NK-92 (cell line): ENCODE data around the gene FASTKD3.
A peak's percentile ranks its signal among the peaks of the same experiment; 100 is the strongest.
"Not testable (repeated sequence)": the region's sequence is repeated elsewhere in the genome, so short reads cannot be mapped to it uniquely, and the experiment has no call there.

Experiments used
- DNase-seq: peaks from one replicate; lab custom pipeline; 2025; ENCODE audit not compliant: unreplicated experiment; lab: John Stamatoyannopoulos, UW

Gene FASTKD3, protein sequence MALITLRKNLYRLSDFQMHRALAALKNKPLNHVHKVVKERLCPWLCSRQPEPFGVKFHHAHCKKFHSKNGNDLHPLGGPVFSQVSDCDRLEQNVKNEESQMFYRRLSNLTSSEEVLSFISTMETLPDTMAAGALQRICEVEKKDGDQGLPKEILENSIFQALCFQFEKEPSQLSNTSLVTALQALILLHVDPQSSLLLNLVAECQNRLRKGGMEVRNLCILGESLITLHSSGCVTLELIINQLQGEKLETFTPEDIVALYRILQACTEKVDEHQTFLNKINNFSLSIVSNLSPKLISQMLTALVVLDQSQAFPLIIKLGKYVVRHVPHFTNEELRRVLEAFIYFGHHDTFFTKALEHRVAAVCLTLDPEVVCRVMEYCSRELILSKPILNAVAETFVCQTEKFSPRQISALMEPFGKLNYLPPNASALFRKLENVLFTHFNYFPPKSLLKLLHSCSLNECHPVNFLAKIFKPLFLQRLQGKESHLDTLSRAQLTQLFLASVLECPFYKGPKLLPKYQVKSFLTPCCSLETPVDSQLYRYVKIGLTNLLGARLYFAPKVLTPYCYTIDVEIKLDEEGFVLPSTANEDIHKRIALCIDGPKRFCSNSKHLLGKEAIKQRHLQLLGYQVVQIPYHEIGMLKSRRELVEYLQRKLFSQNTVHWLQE

DNA sequence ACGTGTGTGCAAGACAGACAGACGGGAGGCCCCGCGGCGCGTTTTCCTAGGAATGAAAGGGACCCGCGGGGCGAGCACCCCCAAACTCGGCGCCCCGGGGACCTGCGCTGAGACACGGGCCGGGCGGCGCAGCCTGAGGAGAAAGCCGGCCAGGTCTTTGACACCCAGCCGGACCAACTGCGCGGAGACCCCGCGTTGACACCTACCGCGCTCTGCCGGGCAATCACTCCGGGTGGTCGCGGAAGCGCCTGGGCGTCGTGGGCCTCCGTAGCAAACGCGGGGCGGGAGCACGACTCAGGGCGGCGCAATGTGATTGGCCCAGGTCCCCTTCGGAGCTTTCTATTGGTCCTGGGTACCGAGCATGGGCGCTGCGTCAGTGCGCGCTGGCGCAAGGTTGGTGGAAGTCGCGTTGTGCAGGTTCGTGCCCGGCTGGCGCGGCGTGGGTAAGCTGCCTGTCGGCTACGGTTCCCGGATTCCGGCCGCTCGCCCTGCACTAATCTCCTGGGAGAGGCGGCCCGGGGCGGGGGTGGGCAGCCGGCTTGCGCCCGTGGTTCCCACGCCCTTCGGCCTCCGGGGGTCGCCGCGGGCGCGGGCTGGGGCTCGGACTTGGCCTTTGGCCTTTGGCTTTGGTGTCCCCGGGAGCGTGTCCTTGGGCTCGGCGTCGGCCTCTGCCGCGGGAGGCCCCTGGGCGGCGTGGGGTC is at the start of gene FASTKD3, which contains the start of gene MTRR:
FASTKD3 (minus strand) TSS at position 259 of the 701 bp plus-strand sequence. CDS start 948 bp downstream, outside the sequence.
MTRR (plus strand) TSS at position 376 of the 701 bp plus-strand sequence. CDS start 1,647 bp downstream, outside the sequence.
- DNase-seq = peak; percentile 36

DNA sequence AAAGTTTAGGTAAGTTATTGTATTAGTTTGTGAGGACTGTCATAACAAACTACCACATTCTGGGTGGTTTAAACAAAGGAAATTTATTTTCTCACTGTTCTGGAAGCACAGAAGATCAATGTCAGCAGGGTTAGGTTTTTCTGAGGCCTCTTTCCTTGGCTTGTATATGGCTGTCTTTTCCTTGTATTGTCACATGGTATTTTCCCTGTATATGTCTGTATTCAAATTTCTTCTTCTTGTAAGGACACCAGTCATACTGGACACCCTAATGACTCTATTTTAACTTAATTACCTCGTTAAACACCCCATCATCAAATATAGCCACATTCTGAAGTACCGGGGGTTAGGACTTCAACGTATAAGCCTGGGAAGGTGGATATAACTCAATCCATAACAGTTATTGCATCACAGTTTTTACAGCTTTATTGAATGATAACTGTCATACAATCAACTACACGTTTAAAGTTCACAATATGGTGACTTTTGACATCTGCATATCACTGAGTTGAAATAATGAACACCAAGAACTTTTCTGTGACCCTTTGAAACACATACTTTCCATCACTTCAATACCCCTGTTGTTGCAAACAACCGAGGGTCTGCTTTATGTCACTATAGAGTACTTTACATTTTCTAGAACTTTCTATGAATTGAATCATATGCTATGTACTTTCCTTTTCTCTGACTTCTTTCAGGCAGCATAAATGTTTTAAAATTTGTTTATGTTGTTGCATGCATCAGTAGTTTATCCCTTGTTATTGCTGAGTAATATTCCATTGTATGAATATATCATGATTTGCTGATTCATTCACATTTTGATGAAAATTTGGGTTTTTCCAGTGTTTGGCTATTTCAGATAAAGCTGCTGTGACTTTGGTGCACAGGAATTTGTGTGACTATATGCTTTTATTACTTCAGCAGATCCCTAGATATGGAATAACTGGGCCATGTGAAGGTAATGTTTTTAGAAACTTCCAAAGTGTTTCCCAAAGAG is 48.6 kb upstream of the FASTKD3 start:
- no peak for DNase-seq

DNA sequence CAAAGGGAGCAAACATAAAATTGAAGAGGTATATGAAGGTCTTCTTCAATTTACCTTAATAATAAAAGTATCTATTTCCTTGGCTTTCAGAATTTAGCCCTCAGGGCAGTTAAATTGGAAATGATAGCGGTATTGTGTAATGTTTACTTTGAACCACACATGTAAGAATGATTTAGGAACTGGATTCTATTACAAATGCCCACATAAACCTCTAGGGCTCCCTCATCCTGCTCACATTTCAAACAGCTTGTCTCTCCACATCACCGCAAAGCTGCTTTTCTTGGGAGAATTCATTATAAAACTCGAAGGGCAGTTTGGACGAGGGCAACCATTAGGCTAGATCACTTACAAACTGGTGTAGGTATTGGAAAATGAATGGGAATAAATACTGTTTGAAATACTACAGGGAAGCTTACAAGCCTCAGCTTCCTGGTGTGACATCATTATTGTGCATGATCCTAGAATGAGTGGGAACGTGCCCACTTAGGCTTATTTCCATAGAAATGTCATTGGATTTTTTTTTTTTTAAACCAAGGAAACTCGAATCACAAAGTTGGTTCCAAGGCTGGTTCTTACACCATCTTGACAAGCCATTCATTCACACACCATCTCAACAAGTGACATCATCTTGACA is 47.5 kb upstream of the FASTKD3 start:
- no peak for DNase-seq

DNA sequence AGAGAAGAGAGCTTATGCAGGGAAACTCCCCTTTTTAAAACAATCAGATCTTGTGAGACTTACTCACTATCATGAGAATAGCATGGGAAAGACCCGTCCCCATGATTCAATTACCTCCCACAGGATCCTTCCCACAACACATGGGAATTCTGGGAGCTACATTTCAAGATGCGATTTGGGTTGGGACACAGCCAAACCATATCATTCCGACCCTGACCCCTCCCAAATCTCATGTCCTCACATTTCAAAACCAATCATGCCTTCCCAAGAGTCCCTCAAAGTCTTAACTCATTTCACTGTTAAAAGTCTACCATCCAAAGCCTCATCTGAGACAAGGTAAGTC is 42.6 kb upstream of the FASTKD3 start:
- not testable (repeated sequence) for DNase-seq

DNA sequence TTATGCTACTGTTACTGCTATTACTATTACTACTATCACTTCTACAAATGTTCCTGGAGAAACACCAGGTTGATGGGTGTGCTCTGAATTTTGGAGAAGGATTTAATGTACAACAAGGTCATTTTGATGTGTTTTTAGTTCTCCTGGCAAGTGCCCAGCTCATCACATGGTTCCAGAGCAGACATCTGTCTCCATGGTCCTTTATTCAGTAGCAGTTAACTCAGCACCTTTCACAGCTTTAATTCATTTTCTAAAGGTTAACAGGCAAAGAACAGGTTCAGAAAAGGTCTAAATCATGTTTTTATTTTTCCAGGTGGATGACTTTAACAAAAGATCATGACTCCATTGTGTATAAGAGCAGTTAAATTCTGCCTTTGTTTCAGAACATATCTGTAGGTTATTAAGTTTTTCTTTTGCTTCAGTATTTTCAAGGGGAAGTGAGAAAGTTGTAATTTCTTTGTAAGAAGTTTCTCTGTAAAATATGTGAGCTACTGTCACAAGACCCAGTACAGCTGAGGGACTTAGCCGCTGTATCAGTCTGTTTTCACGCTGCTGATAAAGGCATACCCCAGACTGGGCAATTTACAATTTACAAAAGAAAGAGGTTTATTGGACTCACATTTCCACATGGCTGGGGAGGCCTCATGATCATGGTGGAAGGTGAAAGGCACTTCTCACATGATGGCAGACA is 42.1 kb upstream of the FASTKD3 start:
- no peak for DNase-seq

DNA sequence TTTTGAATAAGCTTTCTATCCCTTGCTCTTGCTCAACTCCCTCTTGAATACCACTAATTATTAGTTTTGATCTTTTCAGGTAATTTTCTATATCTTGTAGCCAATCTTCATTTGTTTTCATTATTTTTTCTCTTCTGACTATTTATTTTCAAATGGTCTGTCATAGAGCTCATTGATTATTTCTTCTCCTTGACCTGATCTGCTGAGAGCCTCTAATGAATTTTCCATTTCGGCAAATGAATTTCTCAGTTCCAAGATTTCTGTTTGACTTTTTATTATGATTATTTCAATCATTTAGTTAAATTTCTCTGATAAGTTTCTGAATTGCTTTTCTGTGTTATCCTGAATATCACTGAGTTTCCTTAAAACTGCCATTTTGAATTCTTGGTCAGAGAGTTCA is 39.5 kb upstream of the FASTKD3 start:
- DNase-seq = no peak

DNA sequence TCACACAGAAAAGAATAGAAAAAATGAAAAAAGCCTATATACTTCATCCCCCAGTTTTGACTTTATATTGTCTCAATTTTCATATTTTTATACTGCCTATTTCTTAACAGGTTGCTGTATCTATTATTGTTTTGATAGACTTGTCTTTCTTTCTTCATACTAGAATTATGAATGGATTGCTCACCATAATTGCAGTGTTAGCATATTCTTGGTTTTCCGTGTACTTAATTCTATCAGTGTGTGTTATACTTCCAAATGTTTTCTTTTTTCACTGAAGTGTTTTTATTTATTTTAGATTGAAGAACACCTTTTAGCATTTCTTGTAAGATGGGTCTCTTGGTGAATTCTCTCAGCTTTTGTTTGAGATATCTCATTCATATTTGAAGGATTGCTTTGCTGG is 38.8 kb upstream of the FASTKD3 start:
- no peak for DNase-seq

DNA sequence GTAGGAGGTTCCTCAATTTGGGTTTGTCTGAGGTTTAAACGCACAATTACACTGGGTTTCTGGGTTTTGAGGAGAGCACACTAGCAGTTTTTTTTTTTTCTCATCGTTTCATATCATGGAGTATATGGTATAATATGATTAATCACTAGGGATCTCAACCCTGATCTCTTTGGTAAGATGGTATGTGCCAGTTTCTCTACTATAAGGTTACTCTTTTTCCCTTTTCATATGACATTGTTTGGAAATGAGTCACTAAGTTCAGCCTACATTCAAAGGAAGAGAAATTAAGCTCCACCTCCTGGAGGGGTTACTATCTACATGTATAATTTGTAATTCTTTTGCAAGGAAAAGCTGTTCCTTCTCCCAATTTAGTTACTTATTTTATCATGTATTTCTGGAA is 35.3 kb upstream of the FASTKD3 start:
- no peak for DNase-seq

DNA sequence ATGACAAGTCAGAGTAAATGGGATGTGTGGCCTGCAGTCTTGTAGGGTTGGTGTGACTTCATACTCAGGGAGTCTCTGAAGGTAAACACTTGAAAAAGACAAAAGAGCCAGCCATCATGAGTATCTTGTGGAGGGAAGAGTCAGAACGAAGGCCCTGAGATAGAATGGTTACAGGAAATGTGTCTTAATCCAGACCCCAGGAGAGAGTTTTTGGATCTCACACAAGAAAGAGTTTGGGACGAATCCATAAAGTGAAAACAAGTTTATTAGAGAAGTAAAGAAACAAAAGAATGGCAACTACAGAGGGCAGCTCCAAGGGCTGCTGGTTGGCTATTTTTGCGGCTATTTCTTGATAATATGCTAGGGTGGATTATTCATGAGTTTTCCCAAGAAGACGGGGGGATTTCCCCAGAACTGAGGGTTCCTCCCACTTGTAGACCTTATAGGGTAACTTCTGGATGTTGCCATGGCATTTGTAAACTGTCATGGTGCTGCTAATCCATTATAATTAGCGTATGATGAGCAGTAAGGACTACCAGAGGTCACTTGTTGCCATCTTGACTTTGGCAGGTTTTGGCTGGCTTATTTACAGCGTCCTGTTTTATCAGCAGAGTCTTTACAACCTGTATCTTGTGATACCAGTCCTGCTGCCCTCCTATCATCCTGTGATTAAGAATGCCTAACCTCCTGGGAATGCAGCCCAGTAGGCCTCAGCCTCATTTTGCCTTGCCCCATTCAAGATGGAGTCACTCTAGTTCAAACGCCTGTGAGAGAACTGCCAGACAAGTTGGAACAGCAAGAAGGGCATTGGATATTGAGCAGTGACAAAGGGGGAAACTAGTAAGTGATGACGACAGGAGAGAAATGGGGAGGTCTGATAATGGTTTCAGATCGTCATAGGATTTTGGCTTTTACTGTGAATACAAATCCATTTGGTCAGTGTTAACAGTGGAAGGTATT is 34.1 kb upstream of the FASTKD3 start:
- DNase-seq = no peak

DNA sequence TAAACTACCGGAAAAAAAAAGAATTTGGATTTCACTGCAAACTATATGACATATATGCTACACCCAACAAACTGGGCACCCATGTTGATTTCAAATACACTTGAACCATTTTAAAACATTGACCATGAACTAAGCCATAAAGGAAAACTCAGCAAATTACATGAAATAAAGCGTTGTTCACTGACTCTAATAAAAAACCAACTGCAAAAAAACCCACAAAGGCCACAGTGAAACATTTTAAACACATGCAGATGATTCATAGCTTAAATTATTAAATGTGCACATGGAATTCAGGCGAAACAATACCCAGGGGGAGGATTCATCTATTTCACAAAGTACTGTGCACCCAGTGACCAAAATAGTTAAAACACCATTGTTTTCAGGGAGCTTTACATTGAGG is 33.4 kb upstream of the FASTKD3 start:
- no peak for DNase-seq

DNA sequence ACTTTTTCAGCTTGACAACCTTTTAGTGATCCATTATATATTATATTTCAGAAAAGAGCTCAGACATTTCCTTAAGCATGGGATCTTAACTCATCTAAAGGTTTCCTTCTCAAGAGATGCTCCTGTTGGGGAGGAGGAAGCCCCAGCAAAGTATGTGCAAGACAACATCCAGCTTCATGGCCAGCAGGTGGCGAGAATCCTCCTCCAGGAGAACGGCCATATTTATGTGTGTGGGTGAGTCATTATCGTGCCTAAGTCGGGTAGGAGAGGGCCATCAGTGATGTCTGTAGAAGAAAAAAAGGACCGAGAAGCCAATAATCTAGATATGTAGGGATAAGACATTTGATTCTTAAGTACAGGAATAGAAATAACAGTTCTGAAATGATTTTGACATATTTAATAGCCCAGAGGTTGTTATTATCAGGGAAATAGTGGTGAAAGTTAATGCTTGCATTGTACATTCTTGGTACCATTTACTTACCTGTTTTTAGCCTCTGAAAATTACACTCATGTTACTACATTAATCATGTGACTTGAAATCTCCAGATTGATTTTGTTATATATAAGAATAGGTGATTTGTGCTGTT is 28.3 kb upstream of the FASTKD3 start:
- DNase-seq = no peak

DNA sequence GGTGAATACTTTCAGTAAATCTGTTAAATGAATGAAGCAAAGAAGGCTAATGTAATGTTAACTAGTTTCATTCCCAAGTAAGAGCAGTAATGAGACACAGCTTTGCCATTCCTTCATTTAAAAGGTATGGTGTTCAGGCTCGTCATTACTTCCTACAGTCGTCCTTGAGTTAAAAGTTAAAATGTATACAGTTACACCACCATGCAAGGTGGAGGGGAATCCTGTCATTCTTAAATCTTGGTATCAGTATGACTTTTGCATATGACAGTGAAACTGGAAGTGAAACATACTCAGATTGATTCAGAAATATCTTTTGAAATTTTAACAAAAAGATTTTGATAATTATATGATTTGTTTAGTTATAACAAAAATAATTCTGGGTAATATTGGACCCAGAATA is 26.0 kb upstream of the FASTKD3 start:
- DNase-seq = no peak

DNA sequence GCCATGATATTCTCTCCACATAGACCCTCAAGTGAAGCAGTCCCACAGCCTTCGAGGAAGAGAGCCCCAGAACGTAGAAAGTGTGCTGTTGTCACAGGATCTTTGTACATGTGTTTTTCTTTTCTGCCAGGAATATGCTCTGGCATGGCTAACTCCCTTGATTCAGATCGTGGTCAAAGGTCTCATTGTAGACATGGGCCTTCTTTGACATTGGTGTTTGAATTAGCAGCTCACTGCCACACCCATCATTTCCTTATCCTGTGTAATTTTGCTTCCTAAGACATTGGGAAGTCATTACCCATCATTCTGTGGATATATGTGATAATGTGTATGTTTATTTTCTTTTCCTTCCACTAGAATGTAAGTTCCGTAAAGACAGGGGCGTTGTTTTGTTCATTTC is 25.6 kb upstream of the FASTKD3 start:
- no peak for DNase-seq

DNA sequence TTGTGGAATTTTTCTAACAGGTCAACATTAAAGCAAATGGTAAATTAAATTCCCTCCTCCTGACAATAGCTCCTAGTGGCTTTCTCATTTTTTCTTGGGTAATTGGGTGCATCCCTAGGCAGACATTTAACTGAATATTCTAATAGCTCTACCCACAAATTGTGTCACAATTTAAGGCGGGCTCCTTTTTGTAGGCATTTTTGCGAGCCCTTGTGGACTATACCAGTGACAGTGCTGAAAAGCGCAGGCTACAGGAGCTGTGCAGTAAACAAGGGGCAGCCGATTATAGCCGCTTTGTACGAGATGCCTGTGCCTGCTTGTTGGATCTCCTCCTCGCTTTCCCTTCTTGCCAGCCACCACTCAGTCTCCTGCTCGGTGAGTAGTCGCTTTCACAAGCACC is 20.1 kb upstream of the FASTKD3 start:
- no peak for DNase-seq

DNA sequence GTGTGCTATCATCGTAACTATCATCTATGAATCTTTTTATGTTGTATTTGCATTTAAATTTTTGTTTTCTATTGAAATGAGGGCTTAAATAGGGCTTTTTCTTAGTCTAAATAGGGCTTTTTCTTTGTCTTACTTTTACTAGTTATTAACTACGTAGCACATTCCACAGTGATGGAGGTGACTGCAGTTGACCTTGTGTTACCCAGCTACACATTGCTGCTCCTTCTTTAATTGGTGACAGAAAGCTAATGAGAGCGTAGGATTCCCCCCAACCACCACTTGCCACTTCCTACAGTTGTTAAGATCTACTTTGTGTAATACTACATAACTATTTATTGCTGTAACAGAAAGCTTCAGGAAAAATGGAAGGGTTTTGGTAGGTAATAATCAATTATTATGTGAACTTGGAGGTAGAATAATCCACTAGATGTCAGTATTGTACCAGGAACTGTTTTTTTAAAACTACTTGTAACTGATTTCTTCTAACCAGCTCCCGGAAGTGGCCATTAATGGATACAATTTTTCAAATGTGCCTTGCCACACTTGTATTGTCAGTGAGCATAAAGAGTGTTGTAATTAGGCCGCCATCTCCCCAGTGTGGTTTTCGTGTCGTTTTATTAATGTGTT is 18.1 kb upstream of the FASTKD3 start:
- no peak for DNase-seq

DNA sequence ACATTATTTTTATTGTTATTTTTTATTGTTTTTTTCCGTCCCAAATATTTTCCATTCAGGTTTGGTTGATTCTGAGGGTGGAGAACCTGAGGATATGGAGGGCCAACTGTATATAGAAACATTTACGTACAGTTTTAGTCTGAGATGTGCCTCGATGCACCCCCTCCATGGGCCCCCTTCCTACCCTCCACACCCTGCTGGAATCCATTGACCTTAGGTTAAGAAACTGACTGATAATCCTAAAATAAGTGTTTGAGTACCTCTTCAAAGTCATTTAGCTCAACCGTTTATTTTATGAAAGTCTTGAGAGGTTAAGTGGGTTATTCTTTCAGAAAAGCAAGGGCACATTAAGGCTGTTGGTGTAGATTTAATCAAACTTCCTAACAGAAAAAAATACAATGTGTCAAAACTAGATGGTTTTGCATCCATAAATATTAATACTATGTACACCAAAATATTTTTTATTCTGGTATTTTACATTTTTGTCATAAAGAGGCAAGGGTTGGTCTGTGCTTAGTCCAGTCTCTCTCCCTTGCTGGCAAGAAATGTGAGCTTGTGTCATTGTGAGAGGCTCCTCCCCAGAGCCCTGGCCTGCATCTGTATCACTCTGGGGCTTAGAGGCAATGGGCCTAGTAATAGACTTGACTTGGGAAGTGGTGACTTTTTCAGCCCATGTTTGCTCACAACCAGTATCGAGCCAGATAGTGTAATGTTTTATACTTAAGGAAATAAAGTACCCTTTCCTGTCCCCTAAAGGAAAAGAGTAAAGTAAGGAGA is 15.8 kb upstream of the FASTKD3 start:
- DNase-seq = no peak

DNA sequence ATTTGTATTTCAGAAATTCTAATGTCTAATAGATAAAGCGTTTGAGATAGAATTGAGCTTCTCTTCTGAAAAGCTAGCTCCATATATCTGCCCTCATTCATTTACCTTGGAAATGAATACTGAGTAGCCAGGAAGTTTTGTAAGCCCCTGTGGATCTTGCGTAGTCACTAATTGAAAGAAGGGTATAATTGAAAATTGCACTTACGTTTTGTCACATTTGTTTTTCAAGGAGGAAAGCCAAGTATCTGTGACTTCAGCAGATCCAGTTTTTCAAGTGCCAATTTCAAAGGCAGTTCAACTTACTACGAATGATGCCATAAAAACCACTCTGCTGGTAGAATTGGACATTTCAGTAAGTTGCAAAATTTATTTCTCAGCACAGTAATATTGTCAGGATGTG is 14.1 kb upstream of the FASTKD3 start:
- DNase-seq = no peak
